NB4 (cell line): Measurements from ENCODE around the gene TTC22.

ENCODE experiments used
- DNase-seq: peaks from one replicate; pipeline ENCODE4 v3.0.0; 2010; ENCODE audit warnings: low read depth
- H3K4me3 ChIP-seq: one replicate; pipeline ENCODE4 v1.5.1; 2011; ENCODE audit warnings: mild to moderate bottlenecking, low read depth, low read length, moderate library complexity
- MYC ChIP-seq: IDR thresholded peaks from 2 replicates; pipeline ENCODE4 v1.6.1; 2011; ENCODE audit warnings: low read depth, low read length
- POLR2A ChIP-seq: IDR thresholded peaks from 2 replicates; pipeline ENCODE4 v1.6.1; 2011; ENCODE audit warnings: mild to moderate bottlenecking; ENCODE audit not compliant: insufficient read length; ENCODE audit errors: extremely low read depth
- TF ChIP-seq, protein P1 (sequence below): IDR thresholded peaks from one replicate; pipeline ENCODE4 v1.5.1; 2012; ENCODE audit warnings: low read depth, low read length
- TF ChIP-seq, protein P2 (sequence below): IDR thresholded peaks from 2 replicates; pipeline ENCODE4 v1.6.1; 2011; ENCODE audit warnings: low read depth, low read length

Gene TTC22

DNA sequence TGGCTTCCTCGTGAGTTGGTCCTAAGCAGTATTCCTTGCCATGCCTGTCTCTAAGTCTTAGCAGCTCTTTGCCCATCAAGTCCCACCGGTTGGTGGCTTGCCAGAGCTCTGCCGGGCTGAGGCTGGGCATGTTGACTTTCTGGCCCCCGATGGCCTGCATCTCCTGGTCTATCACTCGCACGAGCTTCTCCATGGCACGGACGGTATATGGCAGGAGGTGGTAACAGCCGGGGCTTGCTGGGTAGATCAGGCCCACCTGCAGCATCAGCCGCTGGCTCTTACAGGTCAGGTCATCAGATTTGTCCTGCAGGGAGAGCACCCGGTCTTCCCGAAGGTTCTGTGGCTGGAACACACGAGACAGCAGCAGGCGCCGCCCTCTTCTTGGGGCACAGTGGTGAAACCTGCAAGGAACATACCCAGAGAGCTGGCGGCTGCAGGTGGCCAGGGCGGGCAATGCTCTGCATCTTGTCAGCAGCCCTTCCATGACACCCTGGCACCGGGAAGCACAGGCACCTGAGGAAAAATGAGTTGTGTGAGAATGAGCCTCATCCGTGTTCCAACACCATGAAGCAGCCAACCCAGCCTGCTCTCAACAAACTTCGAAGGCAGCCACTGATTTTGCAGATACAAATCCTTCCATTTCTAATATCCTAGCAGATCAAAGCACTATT, 42.3 kb downstream of the TTC22 start:
- TF ChIP-seq, protein P1, sequence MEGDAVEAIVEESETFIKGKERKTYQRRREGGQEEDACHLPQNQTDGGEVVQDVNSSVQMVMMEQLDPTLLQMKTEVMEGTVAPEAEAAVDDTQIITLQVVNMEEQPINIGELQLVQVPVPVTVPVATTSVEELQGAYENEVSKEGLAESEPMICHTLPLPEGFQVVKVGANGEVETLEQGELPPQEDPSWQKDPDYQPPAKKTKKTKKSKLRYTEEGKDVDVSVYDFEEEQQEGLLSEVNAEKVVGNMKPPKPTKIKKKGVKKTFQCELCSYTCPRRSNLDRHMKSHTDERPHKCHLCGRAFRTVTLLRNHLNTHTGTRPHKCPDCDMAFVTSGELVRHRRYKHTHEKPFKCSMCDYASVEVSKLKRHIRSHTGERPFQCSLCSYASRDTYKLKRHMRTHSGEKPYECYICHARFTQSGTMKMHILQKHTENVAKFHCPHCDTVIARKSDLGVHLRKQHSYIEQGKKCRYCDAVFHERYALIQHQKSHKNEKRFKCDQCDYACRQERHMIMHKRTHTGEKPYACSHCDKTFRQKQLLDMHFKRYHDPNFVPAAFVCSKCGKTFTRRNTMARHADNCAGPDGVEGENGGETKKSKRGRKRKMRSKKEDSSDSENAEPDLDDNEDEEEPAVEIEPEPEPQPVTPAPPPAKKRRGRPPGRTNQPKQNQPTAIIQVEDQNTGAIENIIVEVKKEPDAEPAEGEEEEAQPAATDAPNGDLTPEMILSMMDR: no peak
- TF ChIP-seq, protein P2, sequence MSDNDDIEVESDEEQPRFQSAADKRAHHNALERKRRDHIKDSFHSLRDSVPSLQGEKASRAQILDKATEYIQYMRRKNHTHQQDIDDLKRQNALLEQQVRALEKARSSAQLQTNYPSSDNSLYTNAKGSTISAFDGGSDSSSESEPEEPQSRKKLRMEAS: no peak
- TF ChIP-seq POLR2A (no peak), MYC (no peak)
- no peak overlapping the region for H3K4me3 ChIP-seq
- DNase-seq: no peak

DNA sequence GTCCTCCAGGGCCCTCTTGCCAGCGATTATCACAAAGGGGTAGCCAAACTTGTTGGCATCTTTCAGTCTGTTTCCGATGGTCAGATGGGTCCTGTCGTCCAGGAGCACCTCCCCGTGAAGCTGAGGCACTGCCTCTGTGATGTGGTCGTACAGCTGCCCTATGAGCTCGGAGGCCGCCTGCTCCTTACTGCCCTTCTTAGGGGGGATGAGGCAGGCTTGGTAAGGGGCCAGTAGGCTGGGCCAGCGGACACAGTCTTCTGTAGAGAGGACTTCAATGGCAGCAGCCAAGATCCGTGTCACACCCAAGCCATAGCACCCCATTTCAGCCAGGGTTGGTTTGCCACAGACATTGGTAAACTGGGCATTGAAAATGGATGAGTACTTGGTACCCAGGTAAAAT, 43.3 kb downstream of the TTC22 start:
- DNase-seq: no peak
- H3K4me3 ChIP-seq: no peak overlapping the region
- TF ChIP-seq, protein P1: no peak
- TF ChIP-seq POLR2A: no peak

DNA sequence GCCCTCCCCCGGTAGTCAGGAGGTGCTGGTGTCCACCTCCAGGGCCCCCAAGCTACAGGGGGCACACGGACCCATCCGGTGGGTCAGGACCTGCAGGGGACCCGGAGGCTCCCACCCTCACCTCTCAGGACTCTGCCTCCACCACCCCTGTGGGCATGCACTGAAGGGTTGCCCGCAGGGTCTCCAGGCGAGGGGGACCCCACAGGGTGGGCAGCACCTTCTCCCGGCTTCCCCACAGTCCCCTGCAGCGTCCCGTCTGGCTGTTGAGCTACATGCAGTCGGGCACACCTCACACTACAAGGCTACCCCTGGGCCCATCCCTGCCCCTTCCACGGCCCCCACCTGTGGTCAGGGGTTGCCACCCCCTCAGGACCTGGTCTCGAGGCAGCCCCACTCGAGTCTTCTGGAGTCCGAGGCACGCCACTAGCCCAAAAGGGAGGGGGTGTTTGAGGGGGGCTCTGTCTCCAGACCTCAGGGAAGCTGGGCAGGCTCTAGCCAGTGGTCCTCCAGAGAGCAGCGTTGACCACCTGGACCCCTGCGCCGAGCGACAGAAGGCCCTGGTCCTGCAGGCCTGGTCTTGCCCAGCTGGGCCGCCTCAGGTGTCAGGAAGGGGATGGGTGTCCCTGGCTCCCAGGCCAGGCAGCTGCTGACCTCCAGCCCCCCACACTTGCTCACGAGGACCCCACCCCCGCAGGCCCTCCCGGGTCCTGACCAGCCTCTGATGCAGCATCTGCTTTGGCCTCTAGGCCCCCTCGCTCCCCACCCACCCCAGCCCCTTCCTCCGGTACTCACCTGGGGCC, 46.4 kb downstream of the TTC22 start:
- TF ChIP-seq MYC: no peak
- TF ChIP-seq, protein P1: no peak
- TF ChIP-seq, protein P2: no peak
- TF ChIP-seq POLR2A: no peak
- H3K4me3 ChIP-seq: no peak overlapping the region
- DNase-seq: no peak

DNA sequence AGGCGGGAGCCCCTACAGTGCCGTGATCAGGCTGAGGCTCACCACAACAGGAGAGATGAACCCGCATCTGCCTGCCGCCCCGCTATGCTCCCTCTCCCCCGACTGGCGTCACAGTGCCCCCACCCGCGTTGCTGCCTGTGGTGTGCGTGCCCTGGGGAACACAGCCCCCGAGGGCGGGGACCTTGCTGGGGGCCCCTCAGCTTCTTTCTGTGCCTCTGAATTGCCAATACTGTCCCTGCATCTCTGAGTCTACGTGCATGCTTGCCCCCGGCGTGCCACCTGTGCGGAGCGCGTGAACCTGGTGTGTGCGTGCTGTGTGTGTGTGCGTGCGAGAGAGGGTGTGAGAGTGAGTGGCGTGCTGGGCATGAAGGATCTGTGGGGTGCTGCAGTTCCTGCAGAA, 47.1 kb downstream of the TTC22 start:
- TF ChIP-seq MYC: no peak
- TF ChIP-seq, protein P1: no peak
- TF ChIP-seq, protein P2: no peak
- TF ChIP-seq POLR2A: no peak
- no peak overlapping the region for H3K4me3 ChIP-seq

DNA sequence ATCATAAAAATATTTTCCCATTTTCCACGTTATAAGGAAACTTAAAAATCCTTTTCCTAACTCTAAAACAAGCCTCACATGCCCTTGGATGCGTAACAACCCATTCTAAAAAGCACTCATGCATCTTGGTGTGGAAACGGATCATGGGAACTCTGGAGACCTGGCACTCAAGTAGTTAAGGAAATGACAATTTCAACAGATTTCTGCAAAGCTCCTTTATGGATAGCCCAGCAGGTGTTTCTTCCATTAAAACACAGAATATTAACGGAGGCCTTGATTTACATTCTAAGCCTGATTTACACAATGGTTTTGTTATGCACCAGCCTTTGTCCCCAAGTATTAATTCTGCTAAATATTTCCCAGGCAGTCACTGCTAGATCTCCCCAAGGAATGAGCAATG, 49.7 kb downstream of the TTC22 start:
- TF ChIP-seq MYC (no peak), POLR2A (no peak)
- TF ChIP-seq, protein P2: no peak
- TF ChIP-seq, protein P1: no peak
- no peak for DNase-seq
- H3K4me3 ChIP-seq: no peak overlapping the region

More for the DNA sequence above, 47.1 kb downstream of the TTC22 start:
- no peak for DNase-seq
